Esophagus muscularis mucosa (tissue), 4 donors: Measurements from ENCODE around the gene ACBD4.

Source experiments
- EP300 ChIP-seq: sonication (generic); formaldehyde crosslinking; IDR thresholded peaks from one replicate; pipeline ENCODE4 v1.6.1; 2017; ENCODE audit warnings: antibody characterized with exemption
- POLR2A ChIP-seq: fragments of 450-650 bp; IDR thresholded peaks from one replicate; pipeline ENCODE4 v1.6.1; 2017; ENCODE audit warnings: antibody characterized with exemption, moderate library complexity, mild to moderate bottlenecking, low read depth
- POLR2AphosphoS5 ChIP-seq, 2 donors: sonication (generic); formaldehyde crosslinking; IDR thresholded peaks; one replicate each; pipeline ENCODE4 v1.6.1; 2017; ENCODE audit warnings: antibody characterized with exemption in 2 of 2
- TF ChIP-seq, protein P1 (sequence below), 3 experiments: fragments of 200-600 bp in 2 of 3; fragments of 450-650 bp in 1 of 3; sonication (generic) in 2 of 3; IDR thresholded peaks; one replicate each; pipeline ENCODE4 v1.5.1; 2017 to 2019; ENCODE audit warnings: antibody characterized with exemption in 3 of 3, mild to moderate bottlenecking in 2 of 3, moderate library complexity in 1 of 3

DNA sequence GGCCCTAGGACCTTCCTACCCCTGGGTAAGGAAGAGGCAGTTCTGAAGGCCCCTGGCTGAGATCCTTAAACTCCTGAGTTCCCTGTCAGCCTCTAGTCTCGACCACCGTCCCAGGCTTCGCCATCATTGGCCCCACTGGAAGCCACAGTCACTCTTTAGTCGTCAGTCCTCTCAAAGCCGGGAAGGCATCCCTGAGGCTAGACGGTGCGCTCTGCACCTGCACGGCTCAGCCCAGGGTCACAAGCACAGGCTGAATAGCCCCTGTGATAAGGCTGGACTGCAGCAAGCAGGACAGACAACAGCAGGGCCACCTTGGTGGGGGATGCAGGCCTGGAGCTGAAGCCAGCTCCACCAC is 9.5 kb downstream of the ACBD4 start:
- TF ChIP-seq, protein P1, sequence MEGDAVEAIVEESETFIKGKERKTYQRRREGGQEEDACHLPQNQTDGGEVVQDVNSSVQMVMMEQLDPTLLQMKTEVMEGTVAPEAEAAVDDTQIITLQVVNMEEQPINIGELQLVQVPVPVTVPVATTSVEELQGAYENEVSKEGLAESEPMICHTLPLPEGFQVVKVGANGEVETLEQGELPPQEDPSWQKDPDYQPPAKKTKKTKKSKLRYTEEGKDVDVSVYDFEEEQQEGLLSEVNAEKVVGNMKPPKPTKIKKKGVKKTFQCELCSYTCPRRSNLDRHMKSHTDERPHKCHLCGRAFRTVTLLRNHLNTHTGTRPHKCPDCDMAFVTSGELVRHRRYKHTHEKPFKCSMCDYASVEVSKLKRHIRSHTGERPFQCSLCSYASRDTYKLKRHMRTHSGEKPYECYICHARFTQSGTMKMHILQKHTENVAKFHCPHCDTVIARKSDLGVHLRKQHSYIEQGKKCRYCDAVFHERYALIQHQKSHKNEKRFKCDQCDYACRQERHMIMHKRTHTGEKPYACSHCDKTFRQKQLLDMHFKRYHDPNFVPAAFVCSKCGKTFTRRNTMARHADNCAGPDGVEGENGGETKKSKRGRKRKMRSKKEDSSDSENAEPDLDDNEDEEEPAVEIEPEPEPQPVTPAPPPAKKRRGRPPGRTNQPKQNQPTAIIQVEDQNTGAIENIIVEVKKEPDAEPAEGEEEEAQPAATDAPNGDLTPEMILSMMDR (IDR thresholded peaks at IDR 0.05): no peak
- no peak for TF ChIP-seq POLR2AphosphoS5 (IDR thresholded peaks at IDR 0.05)
- no peak for TF ChIP-seq POLR2A
- no peak for TF ChIP-seq EP300
